GM12878 (cell line): ENCODE data around the gene VEPH1.

ENCODE experiments used
- BHLHE40 ChIP-seq, 2 experiments: fragments of 450-650 bp in 1 of 2; IDR thresholded peaks; 2 replicates each; pipeline ENCODE4 v1.6.1; 2011 to 2017; ENCODE audit warnings: low read depth in 2 of 2, borderline replicate concordance in 1 of 2, improper control_type of control experiment in 1 of 2, low read length in 1 of 2, mild to moderate bottlenecking in 1 of 2
- ELK1 ChIP-seq: IDR thresholded peaks from 2 replicates; pipeline ENCODE4 v1.6.1; 2012; ENCODE audit warnings: low read depth, low read length, improper control_type of control experiment
- FOXK2 ChIP-seq: fragments of 450-650 bp; IDR thresholded peaks from 2 replicates; pipeline ENCODE4 v1.6.1; 2017; ENCODE audit warnings: mild to moderate bottlenecking, moderate library complexity
- IRF4 ChIP-seq: IDR thresholded peaks from 2 replicates; pipeline ENCODE4 v1.6.1; 2011; ENCODE audit warnings: low read depth, low read length
- KDM1A ChIP-seq: fragments of 200-600 bp; sonication (generic); IDR thresholded peaks from 2 replicates; pipeline ENCODE4 v1.6.1; 2016; ENCODE audit warnings: borderline replicate concordance
- KLF5 ChIP-seq: fragments of 450-650 bp; IDR thresholded peaks from 2 replicates; pipeline ENCODE4 v1.6.1; 2014; ENCODE audit warnings: mild to moderate bottlenecking; ENCODE audit not compliant: partially characterized antibody
- POLR2A ChIP-seq: IDR thresholded peaks from 2 replicates; pipeline ENCODE4 v1.6.1; 2011; ENCODE audit warnings: low read depth, mild to moderate bottlenecking, low read length
- RAD21 ChIP-seq: IDR thresholded peaks from 2 replicates; pipeline ENCODE4 v1.6.1; 2011; ENCODE audit warnings: mild to moderate bottlenecking, low read depth, low read length, moderate library complexity; ENCODE audit not compliant: insufficient read depth

- TF ChIP-seq KDM1A: no peak
- TF ChIP-seq ELK1: no peak
- TF ChIP-seq KLF5: no peak
- no peak for TF ChIP-seq RAD21
- no peak for TF ChIP-seq POLR2A
- TF ChIP-seq BHLHE40 (IDR thresholded peaks at IDR 0.05; ENCODE audit: borderline replicate concordance in 1 of 2, low read depth in 2 of 2, low read length in 1 of 2): no peak
- TF ChIP-seq FOXK2: no peak
- no peak for TF ChIP-seq IRF4
These were observed 60.5 kb downstream of the VEPH1 start for GRCh38 chr3:157442729-157443128.
